Caki2 (cell line): ENCODE results near the gene CD226. TPM values are rescaled to one million over a fixed set of nuclear protein-coding genes. Genes with fewer than 3 reads are reported as not detected.
"Not testable (repeated sequence)": the region's sequence is repeated elsewhere in the genome, so short reads cannot be mapped to it uniquely, and the experiment has no call there.

Source experiments
- DNase-seq: peaks from one replicate; pipeline ENCODE4 v3.0.0-alpha.2; 2015; ENCODE audit warnings: low read depth
- in situ Hi-C: cut with HindIII; loops from 2 replicates; pipeline ENCODE4 v1.10.0; 2016; ENCODE audit warnings: low sequenced_read_pairs, low pct_unique_long_range_greater_than_20kb, mixed read lengths
- total RNA-seq: library from RNA; depleted of rRNA; stranded (reverse); fragments of >200 nt; shearing (Covaris generic); gene quantifications from 2 replicates; pipeline ENCODE4 v1.2.3, GENCODE V29; 2014; ENCODE audit warnings: low replicate concordance

Gene CD226
- total RNA-seq, 1 experiment from 2014 or later: 3.2 TPM

- DNase-seq: no peak
- in situ Hi-C loops: no loop called here
These were observed 62.3 kb downstream of the CD226 start for GRCh38 chr18:69885355-69885754.

GRCh38 chr18:69883781-69884180 lies 63.9 kb downstream of the CD226 start:
- DNase-seq: no peak
- in situ Hi-C loops: no loop called here

- in situ Hi-C loops: no loop called here
- DNase-seq: no peak
These were observed 64.6 kb downstream of the CD226 start for GRCh38 chr18:69882965-69883668.

GRCh38 chr18:69880083-69880482 lies 67.6 kb downstream of the CD226 start:
- in situ Hi-C loops: no loop called here
- DNase-seq: no peak

GRCh38 chr18:69879051-69879450 lies 68.6 kb downstream of the CD226 start:
- in situ Hi-C loops, DNase-seq: not testable (repeated sequence)

- DNase-seq: no peak
- in situ Hi-C loops: no loop called here
These were observed 69.3 kb downstream of the CD226 start for GRCh38 chr18:69878213-69878933.

GRCh38 chr18:69876490-69876889 lies 71.2 kb downstream of the CD226 start:
- no peak for DNase-seq
- in situ Hi-C loops: no loop called here

GRCh38 chr18:69874058-69874457 lies 73.6 kb downstream of the CD226 start:
- DNase-seq: no peak

GRCh38 chr18:69872661-69873060 lies 75.0 kb downstream of the CD226 start:
- in situ Hi-C loops: no loop called here
- no peak for DNase-seq

More at GRCh38 chr18:69874058-69874457, 73.6 kb downstream of the CD226 start:
- in situ Hi-C loops: no loop called here

- in situ Hi-C loops: no loop called here
- no peak for DNase-seq
These were observed 76.3 kb downstream of the CD226 start for GRCh38 chr18:69871363-69871762.

- in situ Hi-C loops: no loop called here
- no peak for DNase-seq
These were observed 76.9 kb downstream of the CD226 start for GRCh38 chr18:69870736-69871135.

GRCh38 chr18:69866212-69866611 lies 81.5 kb downstream of the CD226 start:
- in situ Hi-C loops: no loop called here
- no peak for DNase-seq

GRCh38 chr18:69865776-69866175 lies 81.9 kb downstream of the CD226 start:
- DNase-seq: no peak
- in situ Hi-C loops: no loop called here

- in situ Hi-C loops, DNase-seq: not testable (repeated sequence)
These were observed 82.9 kb downstream of the CD226 start for GRCh38 chr18:69864802-69865201.

GRCh38 chr18:69858897-69859296 lies 88.8 kb downstream of the CD226 start:
- in situ Hi-C loops: no loop called here

GRCh38 chr18:69854455-69854854 lies 93.2 kb downstream of the CD226 start:
- in situ Hi-C loops: no loop called here
- no peak for DNase-seq

More at GRCh38 chr18:69858897-69859296, 88.8 kb downstream of the CD226 start:
- no peak for DNase-seq

- in situ Hi-C loops: no loop called here
- no peak for DNase-seq
These were observed 94.6 kb downstream of the CD226 start for GRCh38 chr18:69853051-69853450.

- peak; percentile 44 for DNase-seq
- in situ Hi-C loops: no loop called here
These were observed 101.8 kb downstream of the CD226 start for GRCh38 chr18:69845593-69846506.

GRCh38 chr18:69844656-69845055 lies 103.0 kb downstream of the CD226 start:
- in situ Hi-C loops: no loop called here
- no peak for DNase-seq
